Fibroblast of skin of back (primary cell): ENCODE results near the gene PRAMEF20.

Experiments used
- DNase-seq: peaks from one replicate; pipeline ENCODE4 v3.0.0-alpha.2; 2013

PRAMEF20 gene

DNA sequence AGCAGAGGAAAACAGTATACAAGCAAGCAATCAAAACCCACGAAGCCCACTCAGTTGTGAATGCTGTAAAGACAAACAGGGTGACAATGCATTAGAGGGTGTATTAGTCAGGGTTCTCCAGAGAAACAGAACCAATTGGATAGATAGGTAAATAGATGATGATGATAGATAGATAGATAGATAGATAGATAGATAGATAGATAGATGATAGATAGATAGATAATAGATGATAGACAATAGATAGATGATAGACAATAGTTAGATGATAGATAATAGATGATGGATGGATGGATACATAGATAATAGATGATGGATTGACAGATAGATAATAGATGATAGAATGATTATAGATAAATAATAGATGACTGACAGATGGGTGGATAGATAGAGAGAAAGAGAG, 55.3 kb downstream of the PRAMEF20 start:
- DNase-seq: no peak

DNA sequence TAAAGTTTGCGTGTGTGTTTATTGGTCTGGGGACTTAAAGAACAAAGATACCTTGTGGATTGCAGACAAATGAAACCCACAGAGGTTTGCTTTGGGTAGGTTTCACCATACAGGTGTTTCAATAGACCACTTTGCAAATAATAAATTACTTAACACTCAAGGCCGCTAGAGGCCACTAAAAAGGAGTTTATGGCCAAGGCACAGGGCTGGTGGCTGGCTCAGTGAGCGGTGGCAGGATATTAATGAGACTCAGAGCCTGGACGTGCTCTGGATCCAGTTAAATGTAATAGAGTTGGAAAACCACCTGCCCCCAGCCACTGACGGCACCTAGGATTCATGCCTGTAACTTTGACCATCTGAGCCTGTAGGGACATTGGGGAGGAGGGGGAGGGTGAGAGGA, 59.1 kb downstream of the PRAMEF20 start:
- DNase-seq: no peak
